ENCODE data around the gene ZNF549.
A peak's percentile ranks its signal among the peaks of the same experiment; 100 is the strongest.

Gene ZNF549

GRCh38 chr19:57566396-57567265 is 39.5 kb downstream of the ZNF549 start:
- no peak for DNase-seq (ENCODE audit: low read depth, low spot score)

- no peak for DNase-seq (ENCODE audit: low read depth, low spot score)
Measured at GRCh38 chr19:57570707-57571106, 43.6 kb downstream of the ZNF549 start.

- DNase-seq (ENCODE audit: low read depth, low spot score): no peak
Measured at GRCh38 chr19:57572415-57572947, 45.3 kb downstream of the ZNF549 start.

GRCh38 chr19:57576661-57577060 is 49.5 kb downstream of the ZNF549 start:
- DNase-seq (ENCODE audit: low read depth, low spot score): no peak

GRCh38 chr19:57578487-57579205 is 51.5 kb downstream of the ZNF549 start, which contains the start of gene ZNF416:
ZNF416 (minus strand) TSS chr19:57578911; CDS start chr19:57578704, 207 bp downstream.
- peak; percentile 96 for DNase-seq (ENCODE audit: low read depth, low spot score)

- no peak for DNase-seq (ENCODE audit: low read depth, low spot score)
Measured at GRCh38 chr19:57583104-57583520, 56.0 kb downstream of the ZNF549 start.

- peak; percentile 78 for DNase-seq (ENCODE audit: low read depth, low spot score)
Measured at GRCh38 chr19:57583521-57584416, 56.6 kb downstream of the ZNF549 start, which contains the start of gene ZIK1. ZIK1 (plus strand) TSS chr19:57584145; CDS start chr19:57584357, 212 bp downstream.

- no peak for DNase-seq (ENCODE audit: low read depth, low spot score)
Measured at GRCh38 chr19:57587529-57587928, 60.4 kb downstream of the ZNF549 start.

GRCh38 chr19:57599377-57599760 is 72.2 kb downstream of the ZNF549 start:
- no peak for DNase-seq (ENCODE audit: low read depth, low spot score)

GRCh38 chr19:57599761-57600383 is 72.7 kb downstream of the ZNF549 start, which contains the start of gene ZNF530:
ZNF530 (plus strand) TSS chr19:57599885; CDS start chr19:57604346, 4,461 bp downstream.
- DNase-seq (ENCODE audit: low read depth, low spot score): peak; percentile 74

GRCh38 chr19:57606931-57607330 is 79.8 kb downstream of the ZNF549 start:
- DNase-seq (ENCODE audit: low read depth, low spot score): no peak
